AG04450 (cell line): ENCODE results near the gene ABI3BP. TPM values are rescaled to one million over a fixed set of nuclear protein-coding genes. Genes with fewer than 3 reads are reported as not detected.

Experiments
- CTCF ChIA-PET: fragments of 300-600, 350-600 bp; formaldehyde crosslinking; extraction: SDS; loops from one replicate; lab custom pipeline; 2022; ENCODE audit warnings: antibody characterized with exemption, inconsistent platforms; lab: Charles Lee
- POLR2A ChIA-PET: fragments of 350-600 bp; formaldehyde crosslinking; extraction: SDS; loops from one replicate; lab custom pipeline; 2021; ENCODE audit warnings: antibody characterized with exemption, inconsistent platforms; lab: Yijun Ruan, JAX
- DNase-seq: peaks from one replicate; pipeline ENCODE4 v3.0.0-alpha.2; 2011; ENCODE audit warnings: low read depth, low spot score
- H3K27ac ChIP-seq: one replicate; pipeline ENCODE4 v1.5.1; 2012; ENCODE audit warnings: low read depth, low read length, control low read depth
- H3K27me3 ChIP-seq: one replicate; pipeline ENCODE4 v1.6.0; 2012; ENCODE audit warnings: low read length; ENCODE audit not compliant: control insufficient read depth, insufficient read depth
- H3K4me3 ChIP-seq: 2 replicates; pipeline ENCODE4 v1.5.1; 2011; ENCODE audit warnings: mild to moderate bottlenecking, low read depth, low read length, control low read depth
- H3K9me3 ChIP-seq: 2 replicates; pipeline ENCODE4 v1.5.1; 2012; ENCODE audit warnings: low read length; ENCODE audit not compliant: control insufficient read depth, insufficient read depth
- CTCF ChIP-seq: IDR thresholded peaks from 2 replicates; pipeline ENCODE4 v1.5.1; 2011; ENCODE audit warnings: low read depth, low read length, control low read depth, inconsistent platforms
- polyA plus RNA-seq: library from polyadenylated mRNA; depleted of rRNA; stranded (reverse); fragments of >200 nt; gene quantifications from 2 replicates; pipeline ENCODE4 v1.2.3, GENCODE V29; 2011

ABI3BP gene
- polyA plus RNA-seq, 1 experiment = 5.3 TPM

DNA sequence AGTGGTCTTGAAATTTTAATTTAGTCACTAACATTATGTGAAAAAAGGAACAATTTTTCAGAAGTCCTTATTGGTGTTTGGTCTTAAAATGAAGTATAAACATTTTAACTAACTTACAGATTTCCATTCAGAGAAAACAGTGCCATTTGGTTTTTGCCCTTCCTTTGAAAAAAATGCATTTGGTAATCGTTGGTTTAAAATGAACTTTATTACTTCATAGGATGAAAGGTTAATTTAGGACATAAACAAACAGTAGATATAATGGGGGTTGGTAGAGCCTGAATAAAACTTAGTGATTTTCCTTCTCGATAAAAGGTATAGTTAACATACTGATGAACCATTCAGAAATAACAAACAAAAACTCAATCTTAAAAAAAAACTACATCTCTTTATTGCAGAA lies 244.3 kb downstream of the ABI3BP start:
- Histone ChIP-seq H3K9me3 (no peaks in the 10 kb centered on the region), H3K27me3 (no peaks in the 10 kb centered on the region), H3K27ac (no peak overlapping the region), H3K4me3 (no peak overlapping the region)
- no peak for TF ChIP-seq CTCF
- DNase-seq = no peak
- CTCF ChIA-PET = no interaction called here
- POLR2A ChIA-PET = no interaction called here

- Histone ChIP-seq H3K9me3 (no peaks in the 10 kb centered on the region), H3K4me3 (no peak overlapping the region), H3K27ac (no peak overlapping the region), H3K27me3 (no peaks in the 10 kb centered on the region)
- POLR2A ChIA-PET = no interaction called here
- CTCF ChIA-PET = interaction anchor here (2.0 kb wide), 1 partner anchor 285 kb away, joined by 4 read pairs; no protein-coding TSS in a partner anchor
- DNase-seq = no peak
- no peak for TF ChIP-seq CTCF
Measured at GRCh38 chr3:100748220-100748619, 245.0 kb downstream of the ABI3BP start.

DNA sequence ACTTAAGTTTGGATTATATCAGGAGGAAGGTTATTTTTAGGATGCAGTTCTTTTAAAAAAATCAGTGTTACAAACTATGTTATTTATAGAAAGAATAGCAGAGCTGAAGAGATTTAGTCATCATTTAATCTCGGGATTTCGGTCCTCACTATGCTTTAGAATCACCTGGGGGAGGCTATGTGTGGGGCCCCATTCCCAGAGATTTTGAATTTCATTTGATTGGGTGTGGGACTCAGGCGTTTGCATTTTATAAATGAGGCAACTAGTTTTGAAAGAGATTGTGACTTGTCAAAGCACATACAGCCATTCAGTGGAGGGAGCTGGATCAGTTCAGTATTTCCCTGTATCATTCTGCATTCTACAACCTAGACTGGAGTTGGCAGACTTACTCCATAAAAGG lies 247.1 kb downstream of the ABI3BP start:
- no peaks in the 10 kb centered on the region for H3K9me3 ChIP-seq
- POLR2A ChIA-PET = no interaction called here
- DNase-seq = no peak
- CTCF ChIA-PET = interaction anchor here (1.2 to 2.0 kb wide), 2 partner anchors 10 to 283 kb away, joined by 4 read pairs; no protein-coding TSS in a partner anchor
- no peak overlapping the region for H3K4me3 ChIP-seq
- no peak for TF ChIP-seq CTCF
- no peaks in the 10 kb centered on the region for H3K27me3 ChIP-seq
- H3K27ac ChIP-seq = no peak overlapping the region

- no peaks in the 10 kb centered on the region for H3K9me3 ChIP-seq
- no peak for TF ChIP-seq CTCF
- H3K27ac ChIP-seq = no peak overlapping the region
- DNase-seq = no peak
- H3K27me3 ChIP-seq = no peaks in the 10 kb centered on the region
- POLR2A ChIA-PET = no interaction called here
- no peak overlapping the region for H3K4me3 ChIP-seq
- CTCF ChIA-PET = interaction anchor here (0.9 to 1.2 kb wide), 2 partner anchors 10 to 450 kb away, joined by 4 read pairs; no protein-coding TSS in a partner anchor
Measured at GRCh38 chr3:100745617-100746016, 247.6 kb downstream of the ABI3BP start.

DNA sequence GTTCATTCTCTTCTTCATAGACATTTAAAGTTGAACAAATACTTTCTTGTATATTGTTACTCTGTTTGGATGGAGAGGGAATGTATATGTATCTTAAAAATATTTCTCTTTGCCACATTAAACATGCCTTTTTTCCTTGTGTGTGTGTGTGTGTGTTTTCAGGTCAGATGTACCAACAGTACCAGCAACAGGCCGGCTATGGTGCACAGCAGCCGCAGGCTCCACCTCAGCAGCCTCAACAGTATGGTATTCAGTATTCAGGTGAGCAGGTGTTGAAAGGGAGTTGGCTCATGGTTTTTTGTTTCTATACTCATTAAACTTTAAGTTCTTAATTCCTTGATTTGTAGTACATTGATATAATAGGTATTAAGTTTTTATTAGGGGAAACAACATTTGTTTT lies 248.6 kb downstream of the ABI3BP start:
- no peak for DNase-seq
- Histone ChIP-seq H3K27ac (no peak overlapping the region), H3K4me3 (no peak overlapping the region), H3K9me3 (no peaks in the 10 kb centered on the region), H3K27me3 (no peaks in the 10 kb centered on the region)
- TF ChIP-seq CTCF = no peak
- CTCF ChIA-PET = no interaction called here
- POLR2A ChIA-PET = no interaction called here
